A204.1 (cell line): ENCODE data around the gene PDYN.

Experiments used
- FAIRE-seq: peaks from 2 replicates; lab custom pipeline; 2012; peaks lifted over from hg19 to GRCh38; lab: Jason Lieb, UNC

PDYN gene

GRCh38 chr20:1994627-1995026 is 769 bp upstream of the PDYN start:
- FAIRE-seq = no peak

GRCh38 chr20:1992359-1993110 is 1.3 kb downstream of the PDYN start:
- FAIRE-seq = no peak

- FAIRE-seq = no peak
Observed at GRCh38 chr20:1987826-1988225, 6.0 kb downstream of the PDYN start.

DNA sequence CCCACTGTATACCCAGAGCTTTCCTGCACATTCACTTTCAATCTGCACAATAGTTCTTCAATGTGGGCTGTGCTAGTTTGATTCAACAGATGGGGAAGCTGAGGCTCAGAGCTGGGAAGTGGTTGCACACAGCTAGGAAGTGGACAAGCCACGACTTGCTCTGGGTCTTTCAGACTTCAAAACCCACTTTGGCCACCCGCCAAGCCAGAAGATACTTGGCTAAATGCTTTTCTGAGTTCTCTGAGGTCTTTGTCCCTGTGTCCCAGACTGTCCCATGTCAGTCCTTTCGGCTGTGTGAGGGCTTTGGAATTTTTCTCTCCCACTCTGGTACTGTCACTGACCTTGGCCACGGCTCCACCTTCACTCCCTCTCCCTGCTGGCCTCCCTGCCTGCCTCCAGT is 10.6 kb downstream of the PDYN start:
- no peak for FAIRE-seq

DNA sequence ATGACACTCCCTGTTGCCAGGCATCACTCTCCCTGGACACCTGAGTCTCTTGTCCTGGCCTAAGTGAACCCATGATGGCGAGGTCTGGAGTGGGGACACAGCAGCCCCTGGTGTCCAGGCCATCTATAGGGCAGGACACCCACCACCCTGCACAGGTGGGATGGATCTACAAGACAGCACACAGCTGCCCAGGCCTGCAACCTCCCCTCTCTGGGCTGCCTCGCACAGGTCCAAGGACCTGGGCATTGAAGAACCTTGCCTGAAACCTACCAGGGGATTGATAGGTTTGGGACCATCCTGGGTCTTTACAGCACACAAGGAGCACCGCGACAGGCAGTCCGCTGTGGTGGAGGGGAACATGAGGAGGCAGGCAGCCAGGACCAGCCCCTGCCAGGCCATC is 11.2 kb downstream of the PDYN start:
- FAIRE-seq = no peak

GRCh38 chr20:1979106-1979778 is 14.6 kb downstream of the PDYN start:
- FAIRE-seq = no peak

- FAIRE-seq = no peak
Observed at GRCh38 chr20:1975291-1975690, 18.6 kb downstream of the PDYN start.

DNA sequence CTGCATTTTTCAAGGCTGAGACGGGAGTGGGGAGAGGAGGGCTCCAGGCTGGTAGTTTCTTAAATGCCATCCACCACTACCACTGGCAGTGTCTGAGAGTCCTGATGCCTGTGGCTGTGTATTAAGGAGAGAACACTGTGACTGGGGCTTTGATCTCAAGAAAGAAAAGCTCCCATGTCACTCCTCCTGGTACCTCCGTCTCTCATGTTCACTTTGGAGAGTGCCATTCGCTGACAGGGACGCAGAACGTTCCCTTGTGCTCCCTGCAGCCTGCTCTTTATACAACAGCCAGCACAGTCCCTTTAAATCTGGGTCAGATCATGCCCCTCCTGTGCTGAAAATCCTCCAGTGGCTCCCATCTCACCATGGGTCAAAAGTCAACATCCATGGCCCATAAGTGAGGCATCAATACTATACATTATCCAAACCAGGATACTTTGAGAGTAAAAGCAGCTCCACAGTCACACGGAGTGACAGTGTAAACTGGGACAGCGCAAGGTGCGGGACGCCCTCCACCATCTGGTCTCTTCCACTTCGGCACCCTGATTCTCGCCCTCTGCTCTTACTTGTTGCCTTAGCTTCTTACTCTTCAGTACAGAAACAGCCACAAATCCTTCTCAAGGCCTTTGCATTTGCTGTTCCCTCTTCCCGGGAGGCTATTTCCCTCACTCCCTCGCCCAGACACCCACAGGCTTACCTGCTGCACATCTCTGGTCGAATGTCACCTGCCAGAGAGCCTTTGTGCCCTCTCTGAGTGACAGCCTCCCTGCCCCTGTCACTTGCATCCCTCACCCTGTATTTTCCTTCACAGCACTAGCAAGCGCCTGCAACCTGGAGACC is 20.0 kb downstream of the PDYN start:
- no peak for FAIRE-seq

GRCh38 chr20:1971893-1972586 is 21.8 kb downstream of the PDYN start:
- no peak for FAIRE-seq

GRCh38 chr20:1968964-1969363 is 24.9 kb downstream of the PDYN start:
- FAIRE-seq = no peak

DNA sequence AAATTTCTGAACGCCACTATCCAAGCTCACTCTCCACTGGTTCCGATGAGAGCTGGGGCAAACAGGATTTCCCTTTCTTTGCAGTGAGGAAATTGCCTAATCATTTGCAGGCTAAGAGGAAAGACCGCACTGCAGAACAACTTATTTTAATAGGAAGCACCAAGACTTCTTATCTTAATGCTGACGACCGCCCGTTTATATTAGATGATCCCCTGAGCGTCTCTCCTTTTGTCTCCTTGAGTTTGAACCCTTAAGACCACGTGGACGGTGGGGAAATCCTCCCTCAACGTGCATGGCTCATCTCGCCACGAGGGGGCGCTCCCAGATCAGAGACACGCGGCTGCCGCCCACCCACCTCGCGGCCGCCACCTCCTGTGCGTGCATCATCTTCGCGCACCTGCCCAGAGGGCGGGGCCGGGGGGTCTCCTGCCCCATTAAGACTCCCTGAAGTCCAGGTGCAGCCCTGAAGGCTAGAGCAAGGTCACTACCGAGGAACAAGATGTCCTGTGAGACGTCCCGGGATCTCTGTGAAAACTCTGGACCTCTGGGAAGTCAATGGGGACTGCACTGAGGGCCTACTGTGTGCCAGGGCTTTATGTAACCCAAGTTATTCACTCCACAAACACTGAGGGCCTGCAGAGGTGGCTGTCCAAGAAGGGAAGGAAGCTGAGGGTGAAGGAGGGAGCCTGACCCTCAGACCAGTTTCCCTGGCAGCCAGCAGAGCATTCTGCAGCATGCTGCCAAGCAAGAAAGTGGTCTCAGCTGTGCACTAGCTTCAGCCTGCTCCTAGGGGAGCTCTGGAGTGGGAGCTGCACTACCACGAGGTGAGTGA is 28.1 kb downstream of the PDYN start:
- no peak for FAIRE-seq

- FAIRE-seq = no peak
Observed at GRCh38 chr20:1964659-1965405, 29.0 kb downstream of the PDYN start.

- no peak for FAIRE-seq
Observed at GRCh38 chr20:1964061-1964460, 29.8 kb downstream of the PDYN start.

DNA sequence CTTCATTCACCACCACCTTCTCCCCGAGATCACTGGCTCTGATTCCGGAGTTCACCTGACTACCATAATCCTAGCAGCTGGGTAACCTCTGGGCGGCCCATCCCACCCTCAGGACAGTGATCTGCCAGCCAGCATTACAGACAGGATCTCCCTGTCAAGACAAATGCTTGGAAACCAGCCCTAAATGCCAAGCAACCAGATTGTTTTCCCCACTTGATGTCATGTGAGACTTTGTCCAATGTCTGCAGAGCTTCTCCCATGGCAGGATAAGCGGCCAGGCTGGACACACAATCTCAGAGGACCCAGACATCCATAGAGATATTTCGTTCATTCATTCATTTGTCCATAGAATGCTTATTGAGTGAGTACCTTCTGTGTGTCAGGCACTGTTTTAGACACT is 32.5 kb downstream of the PDYN start:
- no peak for FAIRE-seq

DNA sequence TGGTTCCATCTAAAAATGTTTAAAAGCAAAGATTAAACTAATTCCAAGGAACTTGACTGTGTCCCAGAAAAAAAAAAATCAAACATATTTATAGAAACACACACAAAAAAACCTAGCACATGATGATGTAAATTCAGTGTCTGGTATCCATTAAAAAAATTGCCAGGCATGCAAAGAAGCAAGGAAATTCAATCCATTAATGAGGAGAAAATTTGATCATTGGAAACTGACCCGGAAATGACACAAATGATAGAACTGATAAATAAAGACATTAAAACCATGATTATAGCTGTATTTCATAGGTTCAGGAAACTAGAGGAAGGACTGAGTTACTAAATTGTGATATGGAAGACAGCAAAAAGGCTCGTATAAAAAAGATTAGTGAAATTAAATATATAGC is 34.7 kb downstream of the PDYN start:
- no peak for FAIRE-seq

- FAIRE-seq = no peak
Observed at GRCh38 chr20:1958426-1958825, 35.4 kb downstream of the PDYN start.

DNA sequence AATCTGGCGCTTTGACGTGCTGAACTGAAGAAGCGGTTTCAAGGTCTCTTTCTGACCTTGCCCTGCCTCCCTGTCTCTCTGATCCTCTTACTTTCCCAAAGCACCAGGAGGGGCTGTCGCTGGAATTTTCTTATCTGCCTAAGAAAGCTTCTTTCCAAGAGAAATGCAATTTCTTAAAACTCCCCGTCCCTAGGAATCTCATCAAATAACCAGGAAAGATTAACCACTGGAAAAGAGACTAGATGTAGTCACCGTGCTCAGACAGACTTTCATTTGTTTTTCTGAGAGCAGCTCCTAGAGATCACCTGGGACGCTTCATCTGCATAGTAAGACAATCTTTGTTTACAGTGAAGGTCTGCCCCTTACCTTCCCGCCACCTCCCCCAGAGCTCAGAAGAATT is 38.6 kb downstream of the PDYN start:
- FAIRE-seq = no peak

- FAIRE-seq = no peak
Observed at GRCh38 chr20:1953621-1954020, 40.2 kb downstream of the PDYN start.

GRCh38 chr20:1952737-1953530 is 40.9 kb downstream of the PDYN start:
- no peak for FAIRE-seq
